ENCODE results near the gene CNP.
A peak's percentile ranks its signal among the peaks of the same experiment; 100 is the strongest.
"Not testable (repeated sequence)": the region's sequence is repeated elsewhere in the genome, so short reads cannot be mapped to it uniquely, and the experiment has no call there.

Gene CNP

GRCh38 chr17:41966463-41967140, at the start of gene CNP:
Gene CNP (plus strand): TSS chr17:41966795. CDS start chr17:41966885, 90 bp downstream.
- peak; percentile 94 for DNase-seq (ENCODE audit: low read depth)

GRCh38 chr17:41917192-41917591, 49.4 kb upstream of the CNP start:
- no peak for DNase-seq (ENCODE audit: low read depth)

GRCh38 chr17:41917679-41918313, 48.8 kb upstream of the CNP start:
- DNase-seq (ENCODE audit: low read depth): peak; percentile 27

- DNase-seq (ENCODE audit: low read depth): peak; percentile 99
Measured at GRCh38 chr17:41918314-41919164, 48.1 kb upstream of the CNP start, which contains the start of gene ACLY. Gene ACLY (minus strand): TSS chr17:41918951. CDS start chr17:41913873, 5,078 bp downstream.

GRCh38 chr17:41919165-41919817, 47.3 kb upstream of the CNP start:
- DNase-seq (ENCODE audit: low read depth): no peak

- DNase-seq (ENCODE audit: low read depth): no peak
Measured at GRCh38 chr17:41919840-41920579, 46.6 kb upstream of the CNP start.

- DNase-seq (ENCODE audit: low read depth): no peak
Measured at GRCh38 chr17:41920580-41920955, 46.0 kb upstream of the CNP start.

GRCh38 chr17:41925991-41926590, 40.5 kb upstream of the CNP start:
- no peak for DNase-seq (ENCODE audit: low read depth)

GRCh38 chr17:41928693-41929251, 37.8 kb upstream of the CNP start:
- no peak for DNase-seq (ENCODE audit: low read depth)

- DNase-seq (ENCODE audit: low read depth): peak; percentile 94
Measured at GRCh38 chr17:41930009-41930832, 36.4 kb upstream of the CNP start, which contains the start of gene ODAD4. Gene ODAD4 (plus strand): TSS chr17:41930617. CDS start chr17:41930724, 107 bp downstream.

- DNase-seq (ENCODE audit: low read depth): not testable (repeated sequence)
Measured at GRCh38 chr17:41930833-41931156, 35.8 kb upstream of the CNP start.

GRCh38 chr17:41931715-41932114, 34.9 kb upstream of the CNP start:
- not testable (repeated sequence) for DNase-seq (ENCODE audit: low read depth)

GRCh38 chr17:41932816-41933389, 33.7 kb upstream of the CNP start:
- DNase-seq (ENCODE audit: low read depth): no peak

- DNase-seq (ENCODE audit: low read depth): no peak
Measured at GRCh38 chr17:41935641-41936040, 31.0 kb upstream of the CNP start.

GRCh38 chr17:41937970-41938954, 28.3 kb upstream of the CNP start:
- DNase-seq (ENCODE audit: low read depth): no peak

- DNase-seq (ENCODE audit: low read depth): no peak
Measured at GRCh38 chr17:41939044-41939692, 27.4 kb upstream of the CNP start.

GRCh38 chr17:41939693-41940090, 26.9 kb upstream of the CNP start:
- no peak for DNase-seq (ENCODE audit: low read depth)

GRCh38 chr17:41941168-41941567, 25.4 kb upstream of the CNP start:
- DNase-seq (ENCODE audit: low read depth): no peak

Measured in activated T-cell treated with anti-CD3 and anti-CD28 coated beads for 48 hours (primary cell).